Stomach (tissue), 9 donors: ENCODE data around the gene DLGAP1. TPM values are rescaled to one million over a fixed set of nuclear protein-coding genes. Genes with fewer than 3 reads are reported as not detected.
"Not testable (repeated sequence)": the region's sequence is repeated elsewhere in the genome, so short reads cannot be mapped to it uniquely, and the experiment has no call there.

Experiments used
- DNase-seq, 2 donors: peaks; one replicate each; pipeline versions ENCODE4 v3.0.0 to v3.0.0-alpha.2; 2013 to 2019
- H3K27ac ChIP-seq, 5 donors: fragments of 200-600 bp in 4 of 5; sonication (generic) in 4 of 5; one replicate each; pipeline ENCODE4 v1.5.1; 2013 to 2019; ENCODE audit warnings: mild to moderate bottlenecking in 1 of 5, moderate library complexity in 1 of 5
- H3K27me3 ChIP-seq, 3 donors: fragments of 200-600 bp; sonication (generic); one replicate each; pipeline ENCODE4 v1.5.1; 2017 to 2019; ENCODE audit warnings: mixed run types in 1 of 3
- H3K36me3 ChIP-seq, 4 donors: fragments of 200-600 bp; sonication (generic); 1 replicate in 3 of 4; 2 replicates in 1 of 4; pipeline ENCODE4 v1.5.1; 2016 to 2019
- H3K4me1 ChIP-seq, 4 donors: fragments of 200-600 bp; sonication (generic); one replicate each; pipeline ENCODE4 v1.5.1; 2016 to 2019
- H3K4me3 ChIP-seq, 4 donors: fragments of 200-600 bp; sonication (generic) in 3 of 4; one replicate each; pipeline ENCODE4 v1.5.1; 2016 to 2019; ENCODE audit warnings: mild to moderate bottlenecking in 1 of 4
- H3K9me3 ChIP-seq, 4 donors: fragments of 200-600 bp; sonication (generic); one replicate each; pipeline ENCODE4 v1.5.1; 2016 to 2019
- EP300 ChIP-seq: sonication (generic); formaldehyde crosslinking; IDR thresholded peaks from one replicate; pipeline ENCODE4 v1.6.1; 2017; ENCODE audit warnings: antibody characterized with exemption
- POLR2A ChIP-seq, 4 donors: fragments of 450-650 bp; IDR thresholded peaks; one replicate each; pipeline ENCODE4 v1.6.1; 2016; ENCODE audit warnings: antibody characterized with exemption in 4 of 4, control low read depth in 2 of 4, mild to moderate bottlenecking in 1 of 4, moderate library complexity in 1 of 4
- POLR2AphosphoS5 ChIP-seq, 3 donors: sonication (generic); formaldehyde crosslinking; IDR thresholded peaks; one replicate each; pipeline ENCODE4 v1.6.1; 2016; ENCODE audit warnings: antibody characterized with exemption in 3 of 3
- WGBS, 5 donors: extraction: QIAGEN DNeasy Blood & Tissue Kit in 3 of 5; methylation state at CpG; one replicate each; pipeline versions ENCODE4 v1.1.5 to v1.1.7; 2013 to 2018; 5-methylcytosine and 5-hydroxymethylcytosine counted together
- intact Hi-C: fragments of 100-400 bp; cut with DNase I; formaldehyde crosslinking; loops from one replicate; pipeline ENCODE4 v1.15.1; 2023; ENCODE audit warnings: low total_unique reads
- polyA plus RNA-seq, 3 donors: library from polyadenylated mRNA; stranded (reverse); fragments of 200-250 nt; gene quantifications; one replicate each; pipeline ENCODE4 v1.2.3, GENCODE V29; 2013
- total RNA-seq, 5 donors: library from RNA; depleted of rRNA; stranded (reverse); fragments of >200 nt; gene quantifications; one replicate each; pipeline versions ENCODE4 v1.1.0 to v1.2.3, GENCODE V29; 2014 to 2016
- TF ChIP-seq, protein P1 (sequence below), 7 experiments: fragments of 450-650 bp in 4 of 7; fragments of 200-600 bp in 3 of 7; sonication (generic) in 3 of 7; IDR thresholded peaks; one replicate each; pipeline ENCODE4 v1.5.1; 2016 to 2019; ENCODE audit warnings: antibody characterized with exemption in 7 of 7, control low read depth in 2 of 7, mild to moderate bottlenecking in 1 of 7
- donor health status: healthy with polysubstance abuse.
- donor health status: Bipolar disorder and iron deficiency.
- donor health status: healthy.

DLGAP1 gene
- total and polyA plus RNA-seq, 8 donors, result 0.06 to 7.0 (median 1.3) TPM; not detected in 1

DNA sequence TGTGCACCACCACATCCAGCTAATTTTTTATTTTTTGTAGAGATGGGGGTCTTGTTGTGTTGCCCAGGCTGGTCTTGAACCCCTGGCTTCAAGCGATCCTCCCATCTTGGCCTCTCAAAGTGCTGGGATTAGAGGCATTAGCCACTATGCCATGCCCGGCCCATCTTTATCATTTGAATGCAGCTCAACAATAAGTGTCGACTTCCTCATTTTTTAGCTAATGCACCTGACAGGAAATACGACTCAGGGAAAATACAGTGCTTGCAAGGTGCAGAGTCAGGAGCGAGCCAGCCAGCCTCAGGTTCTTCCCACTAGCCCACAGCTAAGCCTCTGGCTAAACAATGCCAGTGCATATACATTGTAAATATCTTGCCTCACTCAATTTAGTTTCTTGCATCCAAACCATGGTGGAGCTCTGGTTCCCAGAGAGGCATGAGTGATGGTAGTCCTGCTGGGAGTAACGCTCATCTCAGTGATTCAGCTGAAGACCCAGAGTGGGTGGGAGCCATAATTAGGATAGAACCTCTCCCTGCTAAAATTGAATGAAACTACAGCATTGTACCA, 870.1 kb downstream of the DLGAP1 start:
- Histone ChIP-seq H3K36me3 (no peaks in the 10 kb centered on the region), H3K4me3 (no peak overlapping the region), H3K27me3 (no peaks in the 10 kb centered on the region), H3K4me1 (peaks cover 0 to 11% (median 6%) of the 10 kb centered on the region in 4 donors), H3K27ac (no peak overlapping the region), H3K9me3 (no peaks in the 10 kb centered on the region)
- WGBS, 5 donors, result 70 to 81% (median 74%) methylated on average over 6 of the region's 6 CpGs
- DNase-seq, result peak in 1 of 2 donors; percentile 38
- intact Hi-C loops, result loop anchor here (10.0 kb wide), 2 partner anchors 130 to 300 kb away; partner anchors contain the start of gene TGIF1
- TF ChIP-seq POLR2A (IDR thresholded peaks at IDR 0.05), result no peak
- no peak for TF ChIP-seq POLR2AphosphoS5 (IDR thresholded peaks at IDR 0.05)
- TF ChIP-seq EP300, result no peak
- TF ChIP-seq, protein P1, sequence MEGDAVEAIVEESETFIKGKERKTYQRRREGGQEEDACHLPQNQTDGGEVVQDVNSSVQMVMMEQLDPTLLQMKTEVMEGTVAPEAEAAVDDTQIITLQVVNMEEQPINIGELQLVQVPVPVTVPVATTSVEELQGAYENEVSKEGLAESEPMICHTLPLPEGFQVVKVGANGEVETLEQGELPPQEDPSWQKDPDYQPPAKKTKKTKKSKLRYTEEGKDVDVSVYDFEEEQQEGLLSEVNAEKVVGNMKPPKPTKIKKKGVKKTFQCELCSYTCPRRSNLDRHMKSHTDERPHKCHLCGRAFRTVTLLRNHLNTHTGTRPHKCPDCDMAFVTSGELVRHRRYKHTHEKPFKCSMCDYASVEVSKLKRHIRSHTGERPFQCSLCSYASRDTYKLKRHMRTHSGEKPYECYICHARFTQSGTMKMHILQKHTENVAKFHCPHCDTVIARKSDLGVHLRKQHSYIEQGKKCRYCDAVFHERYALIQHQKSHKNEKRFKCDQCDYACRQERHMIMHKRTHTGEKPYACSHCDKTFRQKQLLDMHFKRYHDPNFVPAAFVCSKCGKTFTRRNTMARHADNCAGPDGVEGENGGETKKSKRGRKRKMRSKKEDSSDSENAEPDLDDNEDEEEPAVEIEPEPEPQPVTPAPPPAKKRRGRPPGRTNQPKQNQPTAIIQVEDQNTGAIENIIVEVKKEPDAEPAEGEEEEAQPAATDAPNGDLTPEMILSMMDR (IDR thresholded peaks at IDR 0.05), result no peak

DNA sequence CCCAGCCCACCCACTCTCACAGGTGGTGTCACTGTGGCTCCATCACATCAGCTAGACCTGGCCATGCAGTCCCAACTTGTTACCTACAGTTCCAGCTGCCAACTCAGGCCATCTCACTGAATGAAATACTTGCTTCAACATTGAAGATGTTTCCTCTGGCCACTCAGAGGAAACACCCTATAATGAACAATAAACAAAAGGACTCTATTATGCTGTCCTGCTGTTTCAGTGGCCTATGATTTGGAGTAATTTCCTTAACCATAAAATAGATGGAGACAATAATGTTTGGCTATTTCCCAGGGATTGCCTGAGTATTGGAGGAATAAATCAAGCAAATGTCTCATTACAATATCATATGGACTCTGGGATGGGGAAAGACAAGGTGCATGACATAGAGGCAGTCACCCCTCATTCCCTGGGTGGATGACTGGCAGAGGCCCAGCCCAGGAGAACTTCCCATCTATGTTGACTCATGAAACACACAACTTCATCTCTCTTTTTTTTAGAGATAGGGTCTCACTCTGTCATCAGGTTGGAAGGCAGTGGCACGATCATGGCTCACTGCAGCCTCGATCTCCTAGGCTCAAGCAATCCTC, 870.7 kb downstream of the DLGAP1 start:
- TF ChIP-seq POLR2A (IDR thresholded peaks at IDR 0.05) (no peak), POLR2AphosphoS5 (IDR thresholded peaks at IDR 0.05) (no peak), EP300 (no peak)
- TF ChIP-seq, protein P1 (IDR thresholded peaks at IDR 0.05), result no peak
- Histone ChIP-seq H3K4me1 (peaks cover 0 to 11% (median 6%) of the 10 kb centered on the region in 4 donors), H3K36me3 (no peaks in the 10 kb centered on the region), H3K4me3 (no peak overlapping the region), H3K27me3 (no peaks in the 10 kb centered on the region), H3K9me3 (no peaks in the 10 kb centered on the region), H3K27ac (no peak overlapping the region)
- intact Hi-C loops, result loop anchor here (10.0 kb wide), 2 partner anchors 130 to 300 kb away; partner anchors contain the start of gene TGIF1
- WGBS, 5 donors, result 85 to 100% (median 95%) methylated on average over 2 of the region's 2 CpGs
- no peak for DNase-seq

DNA sequence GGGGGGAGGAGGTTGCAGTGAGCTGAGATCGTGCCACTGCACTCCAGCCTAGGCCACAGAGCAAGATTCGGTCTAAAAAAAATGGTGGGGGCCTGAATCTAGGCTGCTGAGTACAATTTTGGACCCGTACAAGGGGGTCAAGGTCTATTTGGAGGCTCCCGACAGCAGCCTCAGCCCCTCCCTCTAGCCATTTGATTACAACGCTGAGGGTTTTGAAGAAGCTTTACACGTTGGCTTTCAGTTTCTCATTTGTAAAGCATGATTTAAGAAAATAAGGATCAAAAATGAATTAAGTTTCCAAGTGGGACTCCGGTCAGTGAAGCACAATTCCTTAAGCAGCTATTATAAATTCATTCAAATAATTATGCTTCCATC, 871.2 kb downstream of the DLGAP1 start:
- Histone ChIP-seq H3K36me3 (no peaks in the 10 kb centered on the region), H3K27ac (no peak overlapping the region), H3K27me3 (no peaks in the 10 kb centered on the region), H3K9me3 (no peaks in the 10 kb centered on the region), H3K4me1 (peaks cover 0 to 11% (median 6%) of the 10 kb centered on the region in 4 donors), H3K4me3 (no peak overlapping the region)
- TF ChIP-seq POLR2A (IDR thresholded peaks at IDR 0.05), result no peak
- no peak for DNase-seq
- WGBS, 5 donors, result 85 to 91% (median 86%) methylated on average over 7 of the region's 7 CpGs
- intact Hi-C loops, result loop anchor here (10.0 kb wide), 2 partner anchors 129 to 299 kb away; partner anchors contain the start of gene TGIF1

DNA sequence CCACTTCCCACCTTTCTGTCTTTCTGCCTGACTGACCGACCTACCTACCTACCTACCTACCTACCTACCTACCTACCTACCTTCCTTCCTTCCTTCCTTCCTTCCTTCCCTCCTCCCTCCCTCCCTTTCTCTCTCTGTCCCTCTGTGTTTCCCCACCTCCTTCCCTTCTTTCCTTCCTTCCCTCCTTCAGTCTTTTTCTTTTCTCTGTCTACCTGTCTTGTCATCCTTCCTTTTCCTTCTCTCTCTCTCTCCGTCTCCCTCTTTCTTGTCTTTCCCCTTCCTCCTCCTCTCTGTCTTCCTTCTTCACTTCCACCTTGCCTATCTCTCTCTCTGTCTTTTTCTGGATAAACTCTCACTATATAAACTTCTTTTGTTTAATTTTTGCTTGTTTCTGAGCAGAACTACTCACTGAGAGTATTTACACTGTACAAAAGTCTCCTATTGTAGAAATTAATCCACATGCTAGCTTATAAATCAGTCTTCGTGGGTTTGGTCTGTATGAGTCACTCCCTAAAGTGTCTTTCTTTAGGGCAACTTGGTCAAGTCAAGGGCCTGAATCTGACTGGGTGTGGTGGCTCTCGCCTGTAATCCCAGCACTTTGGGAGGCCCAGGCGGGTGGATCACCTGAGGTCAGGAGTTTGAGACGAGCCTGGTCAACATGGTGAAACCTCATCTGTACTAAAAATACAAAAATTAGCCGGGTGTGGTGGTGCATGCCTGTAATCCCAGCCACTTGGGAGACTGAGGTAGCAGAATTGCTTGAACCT, 871.8 kb downstream of the DLGAP1 start:
- DNase-seq, H3K9me3 ChIP-seq, H3K27me3 ChIP-seq, H3K36me3 ChIP-seq, H3K27ac ChIP-seq, H3K4me3 ChIP-seq: not testable (repeated sequence)
- 66 to 82% (median 80%) methylated on average over 7 of the region's 7 CpGs for WGBS, 5 donors
- H3K4me1 ChIP-seq, result peaks cover 0 to 11% (median 6%) of the 10 kb centered on the region in 4 donors
- intact Hi-C loops, result loop anchor here (10.0 kb wide), 2 partner anchors 128 to 298 kb away; partner anchors contain the start of gene TGIF1

DNA sequence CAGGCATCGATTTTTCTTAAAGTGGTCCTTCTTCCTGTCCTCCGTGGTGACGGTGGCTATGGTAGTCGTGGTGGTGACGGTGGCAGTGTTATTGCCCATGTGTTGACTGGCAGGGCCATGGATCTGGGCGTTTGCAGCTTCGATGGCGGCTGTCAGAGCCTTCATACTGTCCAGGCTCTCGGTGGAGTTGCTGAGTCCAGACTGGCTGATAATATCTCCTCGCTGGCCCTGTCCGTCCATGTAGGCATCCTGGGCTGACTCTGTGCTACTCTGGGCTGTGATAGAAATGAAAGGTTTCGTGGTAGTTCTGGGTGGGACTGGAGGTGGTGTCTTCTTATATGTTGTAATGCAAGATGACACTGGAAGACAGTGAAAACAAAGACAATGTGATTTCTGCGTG, 873.2 kb downstream of the DLGAP1 start:
- intact Hi-C loops, result loop anchor here (10.0 kb wide), 2 partner anchors 127 to 297 kb away; partner anchors contain the start of gene TGIF1
- WGBS, 5 donors, result 89 to 97% (median 92%) methylated on average over 13 of the region's 13 CpGs

DNA sequence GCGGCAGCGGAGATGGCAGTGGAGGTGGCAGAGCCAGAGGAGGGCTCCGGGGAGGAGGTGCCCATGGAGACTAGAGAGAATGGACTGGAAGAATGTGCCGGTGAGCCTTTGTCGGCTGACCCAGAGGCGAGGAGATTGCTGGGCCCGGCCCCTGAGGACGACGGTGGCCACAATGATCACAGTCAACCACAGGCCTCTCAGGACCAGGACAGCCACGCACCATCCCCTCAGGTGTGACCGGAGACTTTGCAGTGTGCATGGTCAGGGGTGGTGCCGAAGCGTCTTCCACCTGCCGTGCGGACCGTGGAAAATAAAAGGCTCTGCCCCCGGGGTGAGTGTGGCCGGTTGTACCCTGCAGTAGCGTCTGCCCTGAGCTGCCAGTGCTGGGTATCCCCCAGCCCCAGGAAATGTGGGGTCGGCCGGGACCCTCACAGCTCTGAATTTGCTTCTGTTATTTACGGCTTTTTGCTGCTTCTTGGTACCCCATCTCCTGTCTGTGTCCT, 874.5 kb downstream of the DLGAP1 start:
- WGBS, 5 donors, result 92 to 95% (median 94%) methylated on average over 15 to 19 of the region's 22 CpGs
- H3K4me3 ChIP-seq, H3K9me3 ChIP-seq, H3K27me3 ChIP-seq, DNase-seq, H3K27ac ChIP-seq, H3K4me1 ChIP-seq, H3K36me3 ChIP-seq: not testable (repeated sequence)
- intact Hi-C loops, result loop anchor here (10.0 kb wide), 2 partner anchors 126 to 296 kb away; partner anchors contain the start of gene TGIF1

More for the DNA sequence above, 873.2 kb downstream of the DLGAP1 start:
- Histone ChIP-seq H3K36me3 (no peaks in the 10 kb centered on the region), H3K4me3 (no peak overlapping the region), H3K27me3 (no peaks in the 10 kb centered on the region), H3K4me1 (peaks cover 0 to 11% (median 6%) of the 10 kb centered on the region in 4 donors), H3K27ac (no peak overlapping the region), H3K9me3 (no peaks in the 10 kb centered on the region)
- TF ChIP-seq EP300, result no peak
- DNase-seq, result no peak
